Stomach (tissue), 4 donors: ENCODE data around the gene TEX36.

Source experiments
- CTCF ChIP-seq, 7 experiments: fragments of 450-650 bp in 4 of 7; fragments of 200-600 bp in 3 of 7; sonication (generic) in 3 of 7; IDR thresholded peaks; one replicate each; pipeline ENCODE4 v1.5.1; 2016 to 2019; ENCODE audit warnings: antibody characterized with exemption in 7 of 7, control low read depth in 2 of 7, mild to moderate bottlenecking in 1 of 7
- POLR2A ChIP-seq, 4 donors: fragments of 450-650 bp; IDR thresholded peaks; one replicate each; pipeline ENCODE4 v1.6.1; 2016; ENCODE audit warnings: antibody characterized with exemption in 4 of 4, control low read depth in 2 of 4, mild to moderate bottlenecking in 1 of 4, moderate library complexity in 1 of 4

DNA sequence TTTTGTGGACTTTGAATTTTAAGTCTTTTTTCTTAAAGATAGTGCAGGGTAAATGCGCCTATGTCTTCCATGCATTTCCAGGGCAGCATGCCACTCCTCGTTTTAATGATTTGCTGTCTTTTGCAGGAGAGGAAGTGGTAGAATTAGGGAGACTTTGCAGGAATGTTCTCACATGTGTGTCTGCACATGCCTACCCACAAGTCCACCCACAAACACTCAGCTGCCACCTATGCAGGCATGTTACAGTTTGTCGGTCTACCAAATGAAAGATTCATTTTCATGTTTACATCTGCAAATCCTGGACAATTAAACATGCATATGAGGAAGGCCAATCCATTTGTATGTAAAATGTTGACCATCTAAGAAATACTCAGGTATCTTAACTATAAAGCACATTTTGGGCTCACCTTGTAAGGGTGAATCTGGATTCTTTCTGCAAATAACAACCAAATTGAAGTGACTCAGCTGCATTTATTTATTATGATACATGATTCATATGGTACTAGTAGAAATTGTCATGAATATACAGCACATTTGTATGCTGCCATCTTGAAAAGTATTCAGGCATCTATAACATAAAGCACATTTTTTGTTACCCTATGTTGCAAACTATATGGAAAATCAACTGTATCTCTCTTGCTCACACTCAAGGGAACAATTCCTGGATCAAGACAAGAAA is 4.7 kb upstream of the TEX36 start:
- TF ChIP-seq CTCF (IDR thresholded peaks at IDR 0.05) (no peak), POLR2A (IDR thresholded peaks at IDR 0.05) (no peak)
